ENCODE measurements around the gene FBN2.
"Not testable (repeated sequence)": the region's sequence is repeated elsewhere in the genome, so short reads cannot be mapped to it uniquely, and the experiment has no call there.

The FBN2 gene

GRCh38 chr5:128358826-128359225 is 179.2 kb downstream of the FBN2 start:
- no peak for DNase-seq (ENCODE audit: low read depth in 2 of 2)

- no peak for DNase-seq (ENCODE audit: low read depth in 2 of 2)
Observed at GRCh38 chr5:128357226-128357625, 180.8 kb downstream of the FBN2 start.

GRCh38 chr5:128355961-128356360 is 182.1 kb downstream of the FBN2 start:
- DNase-seq (ENCODE audit: low read depth in 2 of 2) = no peak

GRCh38 chr5:128353441-128354107 is 184.5 kb downstream of the FBN2 start:
- no peak for DNase-seq (ENCODE audit: low read depth in 2 of 2)

GRCh38 chr5:128350705-128351104 is 187.3 kb downstream of the FBN2 start:
- DNase-seq (ENCODE audit: low read depth in 2 of 2) = no peak

GRCh38 chr5:128349044-128349858 is 188.8 kb downstream of the FBN2 start:
- no peak for DNase-seq (ENCODE audit: low read depth in 2 of 2)

- DNase-seq (ENCODE audit: low read depth in 2 of 2) = no peak
Observed at GRCh38 chr5:128346038-128346437, 192.0 kb downstream of the FBN2 start.

GRCh38 chr5:128345247-128345646 is 192.8 kb downstream of the FBN2 start:
- DNase-seq (ENCODE audit: low read depth in 2 of 2) = no peak

- DNase-seq (ENCODE audit: low read depth in 2 of 2) = no peak
Observed at GRCh38 chr5:128343168-128343567, 194.9 kb downstream of the FBN2 start.

DNA sequence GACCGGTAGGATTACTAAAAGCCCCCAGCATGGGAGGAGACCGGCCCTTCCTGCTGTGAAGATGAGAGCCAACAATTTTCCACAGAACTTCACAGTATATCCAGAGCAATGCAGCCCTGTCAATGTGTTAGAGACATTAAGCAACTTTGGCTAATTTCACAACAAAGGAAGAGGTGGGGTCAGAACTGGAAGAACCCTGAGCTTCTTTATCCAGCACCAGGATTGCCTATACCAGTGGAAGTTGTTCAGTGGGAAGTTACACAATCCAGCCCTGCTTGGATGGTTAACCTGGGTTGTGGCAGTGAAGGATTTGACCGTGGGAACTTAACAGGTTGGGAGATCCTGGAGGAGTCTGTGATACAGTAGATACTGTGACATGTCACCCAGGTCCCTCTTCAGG is 197.0 kb downstream of the FBN2 start:
- DNase-seq (ENCODE audit: low read depth in 2 of 2) = no peak

- no peak for DNase-seq (ENCODE audit: low read depth in 2 of 2)
Observed at GRCh38 chr5:128340648-128341047, 197.4 kb downstream of the FBN2 start.

GRCh38 chr5:128339585-128339984 is 198.5 kb downstream of the FBN2 start:
- no peak for DNase-seq (ENCODE audit: low read depth in 2 of 2)

DNA sequence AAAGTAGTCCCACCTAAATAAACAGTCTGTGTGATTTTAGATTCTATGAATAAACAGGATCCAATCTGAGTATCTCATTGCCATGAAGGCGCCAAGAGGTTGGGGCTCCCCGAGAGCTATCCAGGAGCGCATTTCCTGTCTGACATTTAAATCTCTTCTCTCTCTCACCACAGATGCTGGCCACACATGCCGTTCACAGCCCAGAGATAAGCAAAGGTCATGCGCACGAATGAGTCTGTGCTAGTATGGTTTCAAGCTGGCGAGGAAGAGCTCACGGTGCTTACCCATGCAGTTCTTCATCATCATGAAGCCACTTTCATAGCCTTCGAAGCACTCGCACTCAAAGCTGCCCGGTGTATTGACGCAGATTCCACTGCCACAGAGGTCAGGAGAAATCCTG is 199.4 kb downstream of the FBN2 start:
- DNase-seq (ENCODE audit: low read depth in 2 of 2) = no peak

GRCh38 chr5:128335339-128335738 is 202.7 kb downstream of the FBN2 start:
- DNase-seq (ENCODE audit: low read depth in 2 of 2) = no peak

DNA sequence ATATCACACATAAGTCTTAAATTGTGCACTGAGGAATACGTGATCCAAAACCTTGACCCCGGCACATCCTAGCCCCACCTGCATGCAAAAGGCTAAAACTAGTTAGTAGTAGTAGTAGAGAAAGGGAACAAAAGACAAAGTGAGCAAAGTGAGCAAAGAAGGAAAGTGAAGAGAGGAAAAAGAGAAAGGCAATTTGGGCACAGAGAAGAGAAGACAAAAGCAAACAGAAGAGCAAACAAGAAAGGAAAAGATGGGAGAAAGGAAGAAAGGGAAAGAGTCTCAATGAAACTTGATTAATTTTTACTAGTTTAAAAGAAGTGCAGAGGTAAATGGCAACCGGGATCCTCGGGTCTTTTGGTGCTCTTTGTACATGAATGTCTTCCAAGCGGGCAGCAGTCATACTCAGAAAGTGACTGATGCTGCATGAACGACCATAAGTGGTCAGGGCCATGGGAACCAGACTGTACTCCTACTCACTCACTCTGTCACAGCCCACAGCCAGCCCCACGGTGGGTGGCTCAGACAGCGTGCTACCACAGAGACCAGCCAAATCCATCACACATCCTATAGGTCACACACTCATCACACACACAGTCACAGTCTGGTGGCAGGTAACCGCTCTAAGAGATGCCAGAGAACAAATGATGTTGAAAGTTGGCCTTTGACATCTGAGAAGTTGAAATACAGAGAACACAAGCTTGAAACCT is 203.9 kb downstream of the FBN2 start:
- DNase-seq (ENCODE audit: low read depth in 2 of 2) = no peak

DNA sequence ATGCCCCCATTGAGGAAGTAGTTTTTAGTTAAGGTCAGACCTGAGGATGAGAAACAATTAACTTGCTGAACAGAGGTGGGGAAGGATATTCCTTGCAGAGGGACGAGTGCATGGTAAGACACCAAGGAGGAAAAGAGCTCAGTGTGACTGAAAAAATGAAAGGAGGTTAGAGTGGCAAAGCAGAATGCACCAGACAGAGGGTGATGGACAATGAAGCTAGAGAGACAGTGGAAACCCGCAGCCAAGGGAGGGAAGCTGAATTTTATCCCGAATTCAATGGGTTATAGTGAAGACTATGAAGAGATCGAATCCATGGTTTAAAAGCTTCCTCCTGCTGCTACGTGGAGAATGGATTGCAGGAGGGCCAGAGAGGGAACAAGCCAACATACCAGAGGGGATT is 206.8 kb downstream of the FBN2 start:
- DNase-seq (ENCODE audit: low read depth in 2 of 2) = no peak

DNA sequence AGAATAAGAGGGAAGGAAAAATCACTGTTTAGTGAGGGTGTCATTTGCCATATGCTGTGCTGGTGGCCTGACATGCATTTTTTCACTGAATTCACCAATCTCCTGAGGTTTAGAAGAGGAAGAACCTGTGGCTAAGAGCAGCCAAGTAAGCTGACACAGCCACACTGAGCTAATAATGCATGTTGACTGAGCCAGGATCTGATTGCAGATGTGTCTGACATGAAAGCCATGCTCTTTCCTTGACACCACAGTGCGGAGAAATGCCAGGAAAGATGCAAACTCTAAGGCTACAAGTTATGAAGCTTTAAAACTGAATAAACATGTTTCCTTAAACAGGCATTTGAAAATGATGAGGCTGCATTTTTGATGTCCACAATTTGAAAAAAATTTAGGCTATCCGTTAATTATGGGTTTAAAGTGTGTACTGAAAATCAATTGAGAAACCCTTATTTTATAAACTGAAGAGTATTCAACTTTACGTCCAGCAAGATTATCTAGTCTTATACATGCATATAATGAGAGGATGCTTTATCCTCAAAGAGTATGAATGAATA is 208.6 kb downstream of the FBN2 start:
- DNase-seq (ENCODE audit: low read depth in 2 of 2) = no peak

DNA sequence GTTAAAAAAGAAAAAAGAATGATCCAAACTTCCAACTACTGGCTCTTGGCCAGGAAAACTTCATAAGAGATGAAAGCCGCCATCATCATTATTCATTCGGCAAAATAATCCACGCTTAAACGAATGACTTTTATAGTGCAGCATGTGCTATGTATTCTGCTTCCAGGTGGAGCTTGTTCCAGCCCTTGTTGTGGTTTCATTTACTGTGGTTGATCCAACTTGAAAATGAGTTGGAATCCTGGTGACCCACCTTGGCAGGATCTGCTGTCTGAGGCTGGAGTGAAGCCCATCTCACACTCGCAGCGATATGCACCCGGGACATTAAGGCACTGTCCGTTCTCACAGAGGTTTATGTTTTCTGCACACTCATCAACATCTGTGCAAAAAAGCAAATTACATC is 209.6 kb downstream of the FBN2 start:
- DNase-seq (ENCODE audit: low read depth in 2 of 2) = no peak

DNA sequence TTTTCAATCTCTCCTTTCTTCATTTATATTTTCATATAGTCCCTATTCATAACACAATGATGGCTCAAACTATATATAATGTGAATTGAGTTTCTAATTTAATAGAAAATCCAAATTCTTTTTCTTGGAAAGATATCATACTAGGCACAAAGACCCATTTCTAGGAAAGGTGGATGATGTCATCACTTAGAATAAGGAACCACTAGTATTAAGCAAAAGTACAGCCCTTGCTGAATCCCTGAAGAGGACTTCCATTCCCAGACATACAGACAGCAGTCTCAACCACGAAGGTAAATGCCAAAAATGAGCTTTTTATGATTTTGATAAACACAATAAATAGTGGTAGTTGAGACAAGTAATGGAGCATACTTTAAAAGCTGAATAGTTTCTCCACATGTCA is 210.0 kb downstream of the FBN2 start:
- no peak for DNase-seq (ENCODE audit: low read depth in 2 of 2)

GRCh38 chr5:128321418-128321817 is 216.6 kb downstream of the FBN2 start:
- DNase-seq (ENCODE audit: low read depth in 2 of 2) = not testable (repeated sequence)

- DNase-seq (ENCODE audit: low read depth in 2 of 2) = no peak
Observed at GRCh38 chr5:128318691-128319090, 219.4 kb downstream of the FBN2 start.

DNA sequence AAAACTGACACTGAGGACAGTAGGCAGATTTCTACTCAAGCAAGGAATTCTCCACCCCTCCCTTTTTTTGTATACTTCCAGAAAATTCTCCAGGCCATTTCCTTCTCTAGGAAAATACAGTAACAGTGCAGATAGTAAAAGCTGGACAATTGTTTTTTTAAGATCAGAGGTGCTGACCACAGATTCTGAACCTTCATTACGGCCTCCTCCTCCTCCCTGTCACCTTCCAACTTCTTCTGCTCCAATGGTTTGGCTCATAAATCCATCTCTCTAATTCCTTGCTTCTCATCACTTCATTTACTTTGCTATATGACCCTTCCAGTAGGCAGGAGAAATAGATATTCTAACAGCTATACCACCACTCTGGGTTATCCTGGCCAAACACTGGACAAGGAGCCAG is 220.6 kb downstream of the FBN2 start:
- DNase-seq (ENCODE audit: low read depth in 2 of 2) = no peak

All from stimulated activated CD4-positive, alpha-beta T cell treated with anti-CD3 and anti-CD28 coated beads, Interleukin-1b, Interleukin-23, amount 100 ng/mL, for 4 hours (primary cell).